ENCODE data around the gene SPAG7.

Gene SPAG7

DNA sequence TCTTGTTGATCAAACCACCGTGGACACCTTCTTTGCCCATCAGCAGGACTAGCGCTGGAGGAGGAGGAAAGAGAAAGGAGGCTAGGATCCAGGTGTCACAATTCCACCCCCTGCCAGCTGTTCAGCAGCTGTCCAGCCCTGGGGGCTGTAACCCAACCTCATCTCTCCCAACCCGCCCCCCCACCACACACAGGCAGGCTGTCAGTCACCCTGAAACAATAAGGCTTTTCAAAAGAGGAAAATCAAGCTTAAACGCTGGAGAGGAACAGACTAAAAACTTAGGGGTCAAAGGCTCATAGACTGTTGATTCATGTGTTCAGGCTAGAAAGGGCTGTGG is 21.7 kb downstream of the SPAG7 start:
- Histone ChIP-seq H3K27me3 (ENCODE audit: insufficient read depth, low read depth) (no peaks in the 10 kb centered on the region), H3K4me1 (ENCODE audit: low read depth, poor library complexity, severe bottlenecking) (no peaks in the 10 kb centered on the region), H3K4me2 (no peak overlapping the region), H3K27ac (no peak overlapping the region), H3K9ac (no peak overlapping the region), H3K4me3 (IDR thresholded peaks at IDR 0.05; ENCODE audit: insufficient read depth, low read depth, low read length) (no peak overlapping the region), H3K79me2 (ENCODE audit: insufficient read depth, low read depth) (peaks cover 8% of the 10 kb centered on the region; the same call in 1 of the 2 replicates), H2AFZ (ENCODE audit: low read depth) (no peak overlapping the region), H4K20me1 (ENCODE audit: insufficient read depth) (no peaks in the 10 kb centered on the region), H3K36me3 (ENCODE audit: insufficient read depth) (no peaks in the 10 kb centered on the region)
- TF ChIP-seq, protein P1, sequence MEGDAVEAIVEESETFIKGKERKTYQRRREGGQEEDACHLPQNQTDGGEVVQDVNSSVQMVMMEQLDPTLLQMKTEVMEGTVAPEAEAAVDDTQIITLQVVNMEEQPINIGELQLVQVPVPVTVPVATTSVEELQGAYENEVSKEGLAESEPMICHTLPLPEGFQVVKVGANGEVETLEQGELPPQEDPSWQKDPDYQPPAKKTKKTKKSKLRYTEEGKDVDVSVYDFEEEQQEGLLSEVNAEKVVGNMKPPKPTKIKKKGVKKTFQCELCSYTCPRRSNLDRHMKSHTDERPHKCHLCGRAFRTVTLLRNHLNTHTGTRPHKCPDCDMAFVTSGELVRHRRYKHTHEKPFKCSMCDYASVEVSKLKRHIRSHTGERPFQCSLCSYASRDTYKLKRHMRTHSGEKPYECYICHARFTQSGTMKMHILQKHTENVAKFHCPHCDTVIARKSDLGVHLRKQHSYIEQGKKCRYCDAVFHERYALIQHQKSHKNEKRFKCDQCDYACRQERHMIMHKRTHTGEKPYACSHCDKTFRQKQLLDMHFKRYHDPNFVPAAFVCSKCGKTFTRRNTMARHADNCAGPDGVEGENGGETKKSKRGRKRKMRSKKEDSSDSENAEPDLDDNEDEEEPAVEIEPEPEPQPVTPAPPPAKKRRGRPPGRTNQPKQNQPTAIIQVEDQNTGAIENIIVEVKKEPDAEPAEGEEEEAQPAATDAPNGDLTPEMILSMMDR (conservative IDR thresholded peaks at IDR 0.05; ENCODE audit: low read depth, low read length), result no peak

DNA sequence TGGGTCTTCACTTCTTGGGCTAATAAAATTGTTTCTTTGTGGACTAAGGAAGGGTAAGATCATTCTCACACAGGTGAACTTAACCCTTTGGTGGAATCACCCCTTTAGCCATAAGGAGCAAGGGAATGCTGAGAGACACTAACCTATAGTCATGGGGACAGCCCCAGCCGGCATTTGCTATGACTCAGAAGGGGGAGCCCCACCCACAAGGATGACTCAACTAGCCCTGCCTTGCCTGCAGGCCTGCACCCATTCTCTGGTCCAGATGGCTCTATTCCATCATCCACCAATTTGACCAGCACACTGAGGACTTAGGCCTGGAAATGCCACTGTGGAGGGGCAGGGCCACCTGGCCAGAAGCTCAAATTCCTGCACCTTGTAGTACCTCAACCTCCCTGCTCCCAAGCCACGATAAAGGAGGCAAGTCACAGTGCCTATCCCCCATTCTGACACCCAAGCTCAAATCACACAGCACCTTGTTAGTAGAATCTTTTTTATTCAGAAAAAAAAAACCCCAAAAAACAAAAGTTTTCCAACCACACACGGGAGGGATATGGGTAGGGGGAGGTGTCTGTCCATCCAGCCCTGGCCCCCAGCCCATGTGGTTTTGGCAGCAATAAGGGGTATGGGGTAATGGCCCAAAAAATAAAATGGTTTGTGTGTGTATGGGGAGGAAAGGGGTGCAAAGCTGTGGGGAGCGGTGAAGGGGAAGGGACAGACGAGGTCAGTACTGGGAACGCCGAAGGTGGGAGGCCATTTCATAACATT is 22.3 kb downstream of the SPAG7 start:
- Histone ChIP-seq H3K36me3 (ENCODE audit: insufficient read depth) (no peaks in the 10 kb centered on the region), H3K4me1 (ENCODE audit: low read depth, poor library complexity, severe bottlenecking) (no peaks in the 10 kb centered on the region), H2AFZ (ENCODE audit: low read depth) (no peak overlapping the region), H4K20me1 (ENCODE audit: insufficient read depth) (no peaks in the 10 kb centered on the region), H3K4me2 (no peak overlapping the region), H3K27ac (no peak overlapping the region; the same call in 1 of the 2 replicates), H3K9ac (no peak overlapping the region), H3K27me3 (ENCODE audit: insufficient read depth, low read depth) (no peaks in the 10 kb centered on the region), H3K4me3 (IDR thresholded peaks at IDR 0.05; ENCODE audit: insufficient read depth, low read depth, low read length) (no peak overlapping the region), H3K79me2 (ENCODE audit: insufficient read depth, low read depth) (peaks cover 8% of the 10 kb centered on the region; the same call in 1 of the 2 replicates)
- TF ChIP-seq, protein P1 (conservative IDR thresholded peaks at IDR 0.05; ENCODE audit: low read depth, low read length), result no peak

DNA sequence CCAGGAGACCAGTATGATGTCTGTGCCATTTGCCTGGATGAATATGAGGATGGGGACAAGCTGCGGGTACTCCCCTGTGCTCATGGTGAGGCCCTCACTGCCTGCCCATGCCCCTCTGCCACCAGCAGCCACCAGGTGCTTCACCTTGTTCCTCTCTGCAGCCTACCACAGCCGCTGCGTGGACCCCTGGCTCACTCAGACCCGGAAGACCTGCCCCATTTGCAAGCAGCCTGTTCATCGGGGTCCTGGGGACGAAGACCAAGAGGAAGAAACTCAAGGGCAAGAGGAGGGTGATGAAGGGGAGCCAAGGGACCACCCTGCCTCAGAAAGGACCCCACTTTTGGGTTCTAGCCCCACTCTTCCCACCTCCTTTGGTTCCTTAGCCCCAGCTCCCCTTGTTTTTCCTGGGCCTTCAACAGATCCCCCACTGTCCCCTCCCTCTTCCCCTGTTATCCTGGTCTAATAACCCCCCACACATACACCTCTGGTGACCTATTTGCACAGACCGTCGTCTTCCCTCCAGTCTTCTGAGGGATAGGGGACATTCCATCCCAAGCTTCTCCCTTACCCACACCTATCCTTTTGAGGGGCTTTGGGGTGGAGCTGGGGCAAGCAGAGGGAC is 23.0 kb downstream of the SPAG7 start:
- Histone ChIP-seq H3K4me3 (IDR thresholded peaks at IDR 0.05; ENCODE audit: insufficient read depth, low read depth, low read length) (no peak overlapping the region), H2AFZ (ENCODE audit: low read depth) (no peak overlapping the region), H3K79me2 (ENCODE audit: insufficient read depth, low read depth) (peaks cover 8% of the 10 kb centered on the region; the same call in 1 of the 2 replicates), H3K4me2 (no peak overlapping the region), H3K27ac (no peak overlapping the region; the same call in 1 of the 2 replicates), H3K27me3 (ENCODE audit: insufficient read depth, low read depth) (no peaks in the 10 kb centered on the region), H4K20me1 (ENCODE audit: insufficient read depth) (no peaks in the 10 kb centered on the region), H3K4me1 (ENCODE audit: low read depth, poor library complexity, severe bottlenecking) (no peaks in the 10 kb centered on the region), H3K36me3 (ENCODE audit: insufficient read depth) (no peaks in the 10 kb centered on the region), H3K9ac (no peak overlapping the region)
- TF ChIP-seq, protein P1 (conservative IDR thresholded peaks at IDR 0.05; ENCODE audit: low read depth, low read length), result no peak

DNA sequence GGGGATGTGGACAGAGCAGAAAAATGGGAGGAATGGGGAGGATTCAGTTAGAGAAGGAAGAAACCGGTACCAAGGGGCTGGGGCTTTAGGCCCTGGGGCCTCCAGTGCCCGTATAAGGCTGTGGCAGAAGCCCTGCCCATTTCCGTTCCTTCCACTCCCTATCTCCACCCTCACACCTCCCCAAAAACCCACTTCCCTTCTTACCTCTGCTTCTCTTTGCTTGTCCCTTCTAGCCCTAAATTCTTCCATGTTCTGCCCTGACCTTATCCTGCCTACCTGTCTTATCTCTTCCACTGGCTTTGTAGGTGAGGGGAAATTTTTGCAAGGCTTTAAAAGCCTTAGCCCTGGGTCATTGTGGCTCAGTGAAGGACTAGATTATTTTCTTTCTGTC is 23.5 kb downstream of the SPAG7 start:
- Histone ChIP-seq H3K9ac (no peak overlapping the region), H4K20me1 (ENCODE audit: insufficient read depth) (no peaks in the 10 kb centered on the region), H2AFZ (ENCODE audit: low read depth) (no peak overlapping the region), H3K36me3 (ENCODE audit: insufficient read depth) (no peaks in the 10 kb centered on the region), H3K27ac (no peak overlapping the region), H3K4me1 (ENCODE audit: low read depth, poor library complexity, severe bottlenecking) (no peaks in the 10 kb centered on the region), H3K4me3 (IDR thresholded peaks at IDR 0.05; ENCODE audit: insufficient read depth, low read depth, low read length) (no peak overlapping the region), H3K27me3 (ENCODE audit: insufficient read depth, low read depth) (no peaks in the 10 kb centered on the region), H3K79me2 (ENCODE audit: insufficient read depth, low read depth) (peaks cover 8% of the 10 kb centered on the region; the same call in 1 of the 2 replicates), H3K4me2 (no peak overlapping the region)
- TF ChIP-seq, protein P1 (conservative IDR thresholded peaks at IDR 0.05; ENCODE audit: low read depth, low read length), result no peak

Data from KMS-11 (cell line).